ENCODE results near the gene PAN2. TPM values are rescaled to one million over a fixed set of nuclear protein-coding genes. Genes with fewer than 3 reads are reported as not detected.
"Not testable (repeated sequence)": the region's sequence is repeated elsewhere in the genome, so short reads cannot be mapped to it uniquely, and the experiment has no call there.

PAN2 gene
- total and polyA plus RNA-seq, 2 experiments from 2014 or later: 63.1 to 72.7 TPM

- DNase-seq (ENCODE audit: low read depth in 1 of 2, low spot score in 1 of 2): no peak
- Histone ChIP-seq H3K4me3 (no peak overlapping the region), H3K4me1 (ENCODE audit: low read depth) (no peaks in the 10 kb centered on the region), H3K36me3 (peaks cover 37% of the 10 kb centered on the region), H3K27ac (no peak overlapping the region), H3K27me3 (no peaks in the 10 kb centered on the region), H3K9me3 (ENCODE audit: low read depth) (no peaks in the 10 kb centered on the region)
- TF ChIP-seq, protein P1, sequence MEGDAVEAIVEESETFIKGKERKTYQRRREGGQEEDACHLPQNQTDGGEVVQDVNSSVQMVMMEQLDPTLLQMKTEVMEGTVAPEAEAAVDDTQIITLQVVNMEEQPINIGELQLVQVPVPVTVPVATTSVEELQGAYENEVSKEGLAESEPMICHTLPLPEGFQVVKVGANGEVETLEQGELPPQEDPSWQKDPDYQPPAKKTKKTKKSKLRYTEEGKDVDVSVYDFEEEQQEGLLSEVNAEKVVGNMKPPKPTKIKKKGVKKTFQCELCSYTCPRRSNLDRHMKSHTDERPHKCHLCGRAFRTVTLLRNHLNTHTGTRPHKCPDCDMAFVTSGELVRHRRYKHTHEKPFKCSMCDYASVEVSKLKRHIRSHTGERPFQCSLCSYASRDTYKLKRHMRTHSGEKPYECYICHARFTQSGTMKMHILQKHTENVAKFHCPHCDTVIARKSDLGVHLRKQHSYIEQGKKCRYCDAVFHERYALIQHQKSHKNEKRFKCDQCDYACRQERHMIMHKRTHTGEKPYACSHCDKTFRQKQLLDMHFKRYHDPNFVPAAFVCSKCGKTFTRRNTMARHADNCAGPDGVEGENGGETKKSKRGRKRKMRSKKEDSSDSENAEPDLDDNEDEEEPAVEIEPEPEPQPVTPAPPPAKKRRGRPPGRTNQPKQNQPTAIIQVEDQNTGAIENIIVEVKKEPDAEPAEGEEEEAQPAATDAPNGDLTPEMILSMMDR (IDR thresholded peaks at IDR 0.05; ENCODE audit: low read depth, low read length): no peak
Measured at GRCh38 chr12:56324206-56324605, 9.6 kb downstream of the PAN2 start.

GRCh38 chr12:56321610-56322009 is 12.2 kb downstream of the PAN2 start:
- H3K4me1 ChIP-seq (ENCODE audit: low read depth); DNase-seq (ENCODE audit: low read depth in 1 of 2, low spot score in 1 of 2); H3K27ac ChIP-seq; H3K4me3 ChIP-seq; H3K27me3 ChIP-seq; H3K9me3 ChIP-seq (ENCODE audit: low read depth): not testable (repeated sequence)
- peaks cover 37% of the 10 kb centered on the region for H3K36me3 ChIP-seq

GRCh38 chr12:56321027-56321426 is 12.8 kb downstream of the PAN2 start:
- Histone ChIP-seq H3K27me3 (no peaks in the 10 kb centered on the region), H3K9me3 (ENCODE audit: low read depth) (no peaks in the 10 kb centered on the region), H3K27ac (no peak overlapping the region), H3K36me3 (peaks cover 34% of the 10 kb centered on the region), H3K4me1 (ENCODE audit: low read depth) (no peaks in the 10 kb centered on the region), H3K4me3 (no peak overlapping the region)
- TF ChIP-seq, protein P1 (IDR thresholded peaks at IDR 0.05; ENCODE audit: low read depth, low read length): no peak
- DNase-seq (ENCODE audit: low read depth in 1 of 2, low spot score in 1 of 2): no peak

DNA sequence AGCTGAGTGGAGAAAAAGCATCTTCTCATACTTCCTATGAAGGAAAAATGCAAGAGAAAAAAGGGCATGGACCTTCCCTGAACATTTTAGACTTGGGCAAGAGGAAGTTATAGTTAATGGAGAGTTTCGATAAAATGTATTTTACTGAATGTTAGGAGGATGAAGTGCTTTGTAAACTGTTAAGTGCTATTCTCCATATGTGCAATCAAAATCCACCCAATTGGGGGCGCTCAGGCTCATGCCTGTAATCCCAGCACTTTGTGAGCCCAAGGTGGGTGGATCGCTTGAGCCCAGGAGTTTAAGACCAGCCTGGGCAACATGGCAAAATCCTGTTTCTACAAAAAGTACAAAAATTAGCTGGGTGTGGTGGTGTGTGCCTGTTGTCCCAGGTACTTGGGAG is 16.1 kb downstream of the PAN2 start:
- no peak for DNase-seq (ENCODE audit: low read depth in 1 of 2, low spot score in 1 of 2)
- no peaks in the 10 kb centered on the region for H3K9me3 ChIP-seq (ENCODE audit: low read depth)

DNA sequence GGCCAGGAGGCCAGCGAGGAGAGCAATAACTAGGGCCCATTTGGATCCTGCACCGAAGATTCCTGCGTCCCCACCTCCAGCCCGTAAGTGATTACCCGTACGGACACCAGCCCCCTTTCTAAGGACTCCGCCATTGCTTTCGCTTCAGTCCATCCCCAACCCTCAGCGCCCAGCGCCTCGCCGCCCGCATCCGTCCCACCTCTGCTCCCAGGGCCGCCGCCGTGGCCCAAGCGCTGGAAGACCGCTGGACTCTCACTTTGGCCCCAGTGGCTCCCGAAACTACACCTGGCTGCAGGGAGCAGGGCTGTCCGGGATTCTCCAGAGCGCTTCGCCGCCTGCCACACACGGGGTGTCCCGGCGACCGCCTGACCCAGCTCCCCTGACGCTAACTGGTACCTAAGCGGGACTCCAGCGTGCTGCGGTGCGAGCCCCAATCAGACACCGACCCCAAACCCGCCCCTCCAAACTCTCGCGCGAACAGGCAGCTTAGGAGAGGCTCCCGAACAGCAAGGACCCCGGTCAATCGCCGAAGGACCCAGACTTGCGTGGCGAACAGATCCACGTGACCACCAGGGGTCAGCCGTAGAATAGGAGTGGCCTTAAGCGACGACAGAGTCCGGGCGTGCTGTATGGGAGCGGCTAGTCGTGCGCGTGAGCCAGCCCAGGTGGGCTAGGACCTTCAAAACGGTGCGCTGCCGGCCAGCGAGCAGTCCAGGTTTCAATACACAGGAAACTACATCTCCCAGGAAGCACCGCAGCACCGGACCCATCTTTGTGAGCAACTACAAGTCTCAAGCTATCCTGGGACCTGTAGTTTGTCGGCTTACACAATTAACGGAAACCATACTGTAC is 18.0 kb downstream of the PAN2 start, which contains the start of gene CNPY2:
Gene CNPY2, minus strand, starts transcription at position 367 of the 852 bp plus-strand sequence. CDS start 771 bp downstream, outside the sequence.
- H3K27me3 ChIP-seq: no peaks in the 10 kb centered on the region
- peak; percentile 97 to 98 for DNase-seq (ENCODE audit: low read depth in 1 of 2, low spot score in 1 of 2)
- H3K9me3 ChIP-seq (ENCODE audit: low read depth): no peaks in the 10 kb centered on the region
- peak within 1 kb of the TSS; percentile 70 for H3K4me3 ChIP-seq
- peak within 1 kb of the TSS; percentile 88 for H3K27ac ChIP-seq
- H3K4me1 ChIP-seq (ENCODE audit: low read depth): peaks cover 5% of the 10 kb centered on the region
- peaks cover 31% of the 10 kb centered on the region for H3K36me3 ChIP-seq
- TF ChIP-seq, protein P1 (IDR thresholded peaks at IDR 0.05; ENCODE audit: low read depth, low read length): no peak

More for the DNA sequence above, 16.1 kb downstream of the PAN2 start:
- Histone ChIP-seq H3K4me1 (ENCODE audit: low read depth) (peaks cover 5% of the 10 kb centered on the region), H3K36me3 (peaks cover 26% of the 10 kb centered on the region), H3K27ac (no peak overlapping the region), H3K4me3 (no peak overlapping the region), H3K27me3 (no peaks in the 10 kb centered on the region)
- TF ChIP-seq, protein P1 (IDR thresholded peaks at IDR 0.05; ENCODE audit: low read depth, low read length): no peak

- H3K4me1 ChIP-seq (ENCODE audit: low read depth): peaks cover 5% of the 10 kb centered on the region
- no peaks in the 10 kb centered on the region for H3K9me3 ChIP-seq (ENCODE audit: low read depth)
- peaks cover 37% of the 10 kb centered on the region for H3K36me3 ChIP-seq
- no peak for DNase-seq (ENCODE audit: low read depth in 1 of 2, low spot score in 1 of 2)
- peak overlapping the region; percentile 88 for H3K27ac ChIP-seq
- peak overlapping the region; percentile 70 for H3K4me3 ChIP-seq
- H3K27me3 ChIP-seq: no peaks in the 10 kb centered on the region
- TF ChIP-seq, protein P1 (IDR thresholded peaks at IDR 0.05; ENCODE audit: low read depth, low read length): no peak
Measured at GRCh38 chr12:56315249-56315621, 18.6 kb downstream of the PAN2 start.

All from cardiac muscle cell (in vitro differentiated cells and primary cell).